VCaP (cell line): Measurements from ENCODE around the gene FRMPD1.

ENCODE experiments used
- H3K27ac ChIP-seq: fragments of 450-650 bp; 2 replicates; pipeline ENCODE4 v1.5.1; 2017
- CTCF ChIP-seq: fragments of 450-650 bp; conservative IDR thresholded peaks from 2 replicates; pipeline ENCODE4 v1.5.1; 2017; ENCODE audit warnings: mild to moderate bottlenecking, moderate library complexity

FRMPD1 gene

GRCh38 chr9:37621273-37622121 is 29.3 kb upstream of the FRMPD1 start:
- H3K27ac ChIP-seq: no peak overlapping the region
- no peak for TF ChIP-seq CTCF

- H3K27ac ChIP-seq: no peak overlapping the region
- no peak for TF ChIP-seq CTCF
Measured at GRCh38 chr9:37622462-37622861, 28.3 kb upstream of the FRMPD1 start.

DNA sequence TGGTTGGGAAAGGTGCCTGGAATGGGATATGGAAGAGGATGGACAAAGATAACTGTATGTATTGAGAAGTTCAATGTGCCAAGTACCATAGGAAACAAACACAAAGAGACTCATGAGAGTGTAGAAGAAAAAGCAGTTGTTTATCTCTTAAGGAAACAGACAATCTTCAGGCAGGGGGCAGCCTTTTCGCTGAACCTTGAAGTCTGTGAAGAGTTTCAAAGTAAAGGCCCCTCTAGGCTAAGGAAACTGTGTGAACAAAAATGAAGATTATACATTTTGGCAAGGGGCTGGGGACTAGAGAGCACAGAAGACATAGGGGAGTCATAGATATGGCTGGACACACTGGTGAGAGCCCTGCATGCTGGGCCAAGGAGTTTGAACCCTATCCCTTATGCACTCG is 27.5 kb upstream of the FRMPD1 start:
- H3K27ac ChIP-seq: no peak overlapping the region
- no peak for TF ChIP-seq CTCF

GRCh38 chr9:37624073-37624472 is 26.7 kb upstream of the FRMPD1 start:
- H3K27ac ChIP-seq: no peak overlapping the region
- no peak for TF ChIP-seq CTCF

DNA sequence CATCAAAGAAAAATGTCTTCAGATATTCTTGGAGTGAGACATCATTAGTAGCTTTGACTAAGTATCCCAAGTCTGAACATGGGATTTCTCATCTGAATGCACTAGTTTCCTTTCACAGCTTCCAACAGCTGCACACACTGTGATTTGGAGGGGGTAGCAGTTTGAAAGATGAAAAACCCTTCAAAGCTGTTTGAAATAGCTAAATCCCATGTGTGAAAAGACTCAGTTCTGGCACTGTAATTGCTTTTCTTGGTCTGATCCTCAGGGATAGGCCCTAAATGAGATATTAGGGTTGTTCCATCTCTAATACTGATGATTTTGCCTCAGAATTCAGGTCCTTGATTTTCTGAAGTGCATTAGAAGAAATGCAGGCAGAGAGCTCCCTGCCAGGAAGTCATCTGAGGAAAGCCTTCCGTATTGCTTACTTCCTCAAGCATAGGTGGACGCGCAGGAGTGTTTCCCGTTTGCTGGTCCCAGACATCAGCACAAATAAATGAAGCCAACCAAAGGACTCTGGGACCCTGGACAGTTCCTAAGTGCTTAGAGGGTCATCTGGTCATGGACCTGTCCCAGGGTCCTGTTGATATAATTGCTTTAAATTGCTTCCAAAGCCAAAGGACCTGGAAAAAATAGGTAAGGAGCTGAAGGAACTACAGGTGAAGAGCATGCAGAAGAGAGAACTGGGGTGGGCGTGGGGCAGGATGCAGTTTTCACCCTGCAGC is 25.6 kb upstream of the FRMPD1 start:
- no peak for TF ChIP-seq CTCF
- no peak overlapping the region for H3K27ac ChIP-seq

DNA sequence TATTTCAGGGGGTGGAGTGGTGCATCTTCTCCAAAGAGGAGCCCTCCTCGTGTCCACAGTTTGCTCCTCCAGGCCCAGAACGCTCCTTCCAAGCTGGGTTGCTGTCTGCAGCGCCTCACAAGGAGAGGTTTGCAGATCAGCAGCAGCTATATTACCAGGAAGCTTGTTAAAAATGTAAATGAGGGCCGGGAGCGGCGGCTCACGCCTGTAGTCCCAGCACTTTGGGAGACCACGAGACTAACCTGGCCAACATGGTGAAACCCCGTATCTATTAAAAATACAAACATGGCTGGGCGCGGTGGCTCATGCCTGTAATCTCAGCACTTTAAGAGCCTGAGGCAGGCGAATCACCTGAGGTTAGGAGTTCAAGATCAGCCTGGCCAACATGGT is 25.0 kb upstream of the FRMPD1 start:
- no peak overlapping the region for H3K27ac ChIP-seq
- TF ChIP-seq CTCF: no peak

- TF ChIP-seq CTCF: no peak
- H3K27ac ChIP-seq: no peak overlapping the region
Measured at GRCh38 chr9:37626708-37627292, 24.0 kb upstream of the FRMPD1 start.
